Measurements from ENCODE around the gene LCN9. TPM values are rescaled to one million over a fixed set of nuclear protein-coding genes. Genes with fewer than 3 reads are reported as not detected.

Gene LCN9
- polyA plus RNA-seq, 2 donors = not detected

DNA sequence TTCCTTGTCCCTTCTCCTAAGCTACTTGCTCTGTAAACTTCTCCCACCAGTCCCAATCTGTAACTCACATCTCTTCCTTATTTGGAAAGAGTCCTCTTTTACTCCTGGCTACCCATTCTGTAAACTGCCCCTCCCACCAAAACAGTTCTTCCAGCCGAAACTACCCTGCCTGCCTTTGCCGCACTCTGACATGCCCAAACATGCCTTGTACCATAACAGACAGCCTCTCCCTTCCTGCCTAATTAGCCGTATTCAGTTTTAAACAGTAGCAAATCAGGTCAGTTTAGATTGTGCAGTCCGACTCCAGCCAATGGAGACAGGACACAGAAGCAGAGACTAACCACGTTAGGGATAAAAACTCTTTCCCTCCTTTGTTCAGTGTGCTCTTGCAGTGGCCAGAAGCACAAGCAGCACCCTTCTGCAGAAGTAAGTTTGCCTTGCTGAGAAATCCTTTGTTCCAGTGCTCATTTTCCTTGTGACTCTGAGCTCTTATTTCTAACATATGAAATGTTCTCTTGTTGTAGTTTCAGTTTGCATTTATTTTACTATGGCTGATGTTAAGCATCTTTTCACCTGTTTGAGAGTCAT lies 18.4 kb upstream of the LCN9 start:
- 72% methylated on average over 5 of the region's 5 CpGs for WGBS, 2 donors
- H3K27me3 ChIP-seq (ENCODE audit: control insufficient read depth in 1 of 2, insufficient read depth in 2 of 2, low read length in 2 of 2) = no peaks in the 10 kb centered on the region
- no peak overlapping the region for H3K4me3 ChIP-seq (ENCODE audit: low read depth in 1 of 2, low read length in 2 of 2)
- peaks cover 10 to 13% of the 10 kb centered on the region in 2 donors for H3K9me3 ChIP-seq (ENCODE audit: control insufficient read depth in 2 of 2, insufficient read depth in 1 of 2, low read depth in 1 of 2, low read length in 1 of 2)
- H3K4me1 ChIP-seq (ENCODE audit: control insufficient read depth in 2 of 2, insufficient read depth in 2 of 2, low read length in 1 of 2) = no peaks in the 10 kb centered on the region
- H3K27ac ChIP-seq (ENCODE audit: low read depth in 2 of 2, low read length in 1 of 2) = no peak overlapping the region
- no peaks in the 10 kb centered on the region for H3K36me3 ChIP-seq (ENCODE audit: control insufficient read depth in 2 of 2, insufficient read depth in 2 of 2, low read length in 1 of 2)

DNA sequence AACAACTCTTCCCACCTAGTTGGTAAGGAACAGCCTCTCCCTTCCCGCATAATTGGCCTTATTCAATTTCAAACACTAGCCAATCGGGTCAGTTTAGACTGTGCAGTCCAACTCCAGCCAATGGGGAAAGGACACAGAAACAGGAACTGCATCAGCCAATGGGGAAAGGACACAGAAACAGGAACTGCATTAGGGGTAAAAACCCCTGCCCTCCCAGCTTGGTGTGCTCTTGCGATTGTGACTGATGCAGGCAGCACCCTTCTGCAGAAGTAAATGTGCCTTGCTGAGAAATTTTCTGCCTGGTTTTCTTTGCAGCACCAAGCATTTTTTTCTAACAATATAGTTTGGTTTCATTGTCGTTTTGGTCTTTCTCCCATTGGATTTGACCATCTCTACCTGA lies 15.2 kb upstream of the LCN9 start:
- no peaks in the 10 kb centered on the region for H3K36me3 ChIP-seq (ENCODE audit: control insufficient read depth in 2 of 2, insufficient read depth in 2 of 2, low read length in 1 of 2)
- H3K9me3 ChIP-seq (ENCODE audit: control insufficient read depth in 2 of 2, insufficient read depth in 1 of 2, low read depth in 1 of 2, low read length in 1 of 2) = peaks cover 10 to 18% of the 10 kb centered on the region in 2 donors
- no peak overlapping the region for H3K4me3 ChIP-seq (ENCODE audit: low read depth in 1 of 2, low read length in 2 of 2)
- H3K27me3 ChIP-seq (ENCODE audit: control insufficient read depth in 1 of 2, insufficient read depth in 2 of 2, low read length in 2 of 2) = no peaks in the 10 kb centered on the region
- WGBS, 2 donors = 81 to 86% methylated on average over 4 of the region's 4 CpGs
- no peak overlapping the region for H3K27ac ChIP-seq (ENCODE audit: low read depth in 2 of 2, low read length in 1 of 2)
- H3K4me1 ChIP-seq (ENCODE audit: control insufficient read depth in 2 of 2, insufficient read depth in 2 of 2, low read length in 1 of 2) = peaks cover 0 to 3% of the 10 kb centered on the region in 2 donors

DNA sequence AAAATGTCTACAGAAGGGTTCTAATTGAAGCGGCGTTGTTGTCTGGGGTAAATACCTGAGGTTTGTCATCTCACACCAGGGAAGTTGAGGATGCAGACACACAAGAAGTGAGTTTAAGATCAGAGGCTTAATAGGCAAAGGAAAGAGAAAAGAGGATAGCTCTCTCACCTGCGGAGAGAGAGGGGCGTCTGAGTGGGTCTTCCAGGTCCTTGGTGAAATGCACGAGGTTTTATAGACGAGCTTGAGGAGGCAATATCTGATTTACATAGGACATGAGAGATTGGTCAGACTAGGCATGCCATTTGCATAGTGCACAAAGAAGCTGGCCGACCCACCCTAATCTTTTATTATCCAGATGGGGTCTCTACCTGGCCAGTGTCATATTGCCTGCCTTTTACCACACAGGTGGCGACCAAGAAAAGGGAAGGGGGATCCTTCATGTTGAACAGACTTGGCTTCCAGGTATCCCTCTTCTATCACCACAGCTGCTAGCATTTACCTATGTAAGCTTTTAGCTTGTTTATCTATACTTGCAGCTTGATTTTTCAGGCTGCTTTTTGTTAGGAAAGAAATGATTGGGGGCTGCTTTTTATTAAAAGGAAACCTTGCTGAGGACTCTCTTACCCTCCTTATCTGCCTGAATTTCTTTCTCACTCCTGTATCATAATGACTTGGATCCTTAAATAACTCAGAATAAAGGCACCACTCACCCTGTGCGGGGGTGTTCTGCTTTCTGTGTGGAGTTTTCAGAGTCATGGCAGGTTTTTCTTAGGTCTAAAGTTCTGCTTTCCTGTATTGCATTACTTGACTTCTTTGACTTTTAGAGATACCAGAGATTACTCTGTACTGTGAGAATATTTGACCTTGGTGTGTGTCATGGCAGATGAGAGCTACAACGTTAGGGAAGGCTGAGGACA lies 14.4 kb upstream of the LCN9 start:
- no peak overlapping the region for H3K4me3 ChIP-seq (ENCODE audit: low read depth in 1 of 2, low read length in 2 of 2)
- no peaks in the 10 kb centered on the region for H3K36me3 ChIP-seq (ENCODE audit: control insufficient read depth in 2 of 2, insufficient read depth in 2 of 2, low read length in 1 of 2)
- peaks cover 0 to 3% of the 10 kb centered on the region in 2 donors for H3K4me1 ChIP-seq (ENCODE audit: control insufficient read depth in 2 of 2, insufficient read depth in 2 of 2, low read length in 1 of 2)
- no peaks in the 10 kb centered on the region for H3K27me3 ChIP-seq (ENCODE audit: control insufficient read depth in 1 of 2, insufficient read depth in 2 of 2, low read length in 2 of 2)
- WGBS, 2 donors = 79% methylated on average over 10 of the region's 10 CpGs
- no peak overlapping the region for H3K27ac ChIP-seq (ENCODE audit: low read depth in 2 of 2, low read length in 1 of 2)
- H3K9me3 ChIP-seq (ENCODE audit: control insufficient read depth in 2 of 2, insufficient read depth in 1 of 2, low read depth in 1 of 2, low read length in 1 of 2) = peaks cover 10 to 18% of the 10 kb centered on the region in 2 donors

DNA sequence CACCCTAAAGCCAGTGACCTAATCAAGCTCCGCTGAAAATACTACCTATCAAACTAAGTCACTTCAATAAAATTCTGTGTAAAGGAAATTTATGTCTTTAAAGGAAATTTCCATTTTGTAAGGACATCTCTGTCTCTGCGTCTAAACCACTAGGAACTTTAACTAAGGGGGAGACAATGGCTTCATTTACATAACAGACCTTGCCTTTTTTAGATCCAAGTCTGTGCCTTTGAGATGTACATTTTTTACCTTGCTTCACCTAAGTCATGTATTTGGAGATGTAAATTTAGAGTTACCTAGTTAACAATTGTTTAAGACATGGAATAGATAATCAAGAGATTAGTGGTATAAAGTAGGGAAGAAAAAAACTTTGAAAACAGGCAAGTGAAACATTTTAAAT lies 13.6 kb upstream of the LCN9 start:
- no peak overlapping the region for H3K27ac ChIP-seq (ENCODE audit: low read depth in 2 of 2, low read length in 1 of 2)
- no peaks in the 10 kb centered on the region for H3K27me3 ChIP-seq (ENCODE audit: control insufficient read depth in 1 of 2, insufficient read depth in 2 of 2, low read length in 2 of 2)
- no peak overlapping the region for H3K4me3 ChIP-seq (ENCODE audit: low read depth in 1 of 2, low read length in 2 of 2)
- WGBS, 2 donors = 70 to 85% methylated on average over 2 of the region's 2 CpGs
- peaks cover 10 to 15% of the 10 kb centered on the region in 2 donors for H3K9me3 ChIP-seq (ENCODE audit: control insufficient read depth in 2 of 2, insufficient read depth in 1 of 2, low read depth in 1 of 2, low read length in 1 of 2)
- H3K36me3 ChIP-seq (ENCODE audit: control insufficient read depth in 2 of 2, insufficient read depth in 2 of 2, low read length in 1 of 2) = no peaks in the 10 kb centered on the region
- H3K4me1 ChIP-seq (ENCODE audit: control insufficient read depth in 2 of 2, insufficient read depth in 2 of 2, low read length in 1 of 2) = peaks cover 0 to 3% of the 10 kb centered on the region in 2 donors

DNA sequence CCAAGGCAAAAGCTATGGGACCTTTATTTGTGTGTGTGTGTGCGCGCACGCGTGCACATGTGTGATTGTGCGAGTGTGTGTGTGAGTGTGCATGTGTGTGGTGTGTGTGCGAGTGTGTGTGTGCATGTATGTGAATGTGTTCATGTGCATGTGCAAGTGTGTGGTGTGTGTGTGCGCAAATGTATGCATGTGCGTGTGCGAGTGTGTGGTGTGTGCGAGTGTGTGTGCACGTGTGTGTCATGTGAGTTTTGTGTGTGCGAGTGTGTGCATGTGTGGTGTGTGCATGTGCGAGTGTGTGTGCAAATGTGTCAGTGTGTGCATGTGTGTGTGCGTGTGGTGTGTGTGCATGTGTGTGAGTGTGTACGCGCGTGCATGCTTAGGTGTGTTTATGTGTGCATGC lies 12.7 kb upstream of the LCN9 start:
- WGBS, 2 donors = 93 to 94% methylated on average over 17 of the region's 17 CpGs
- Histone ChIP-seq H3K27ac (ENCODE audit: low read depth in 2 of 2, low read length in 1 of 2) (no peak overlapping the region), H3K4me1 (ENCODE audit: control insufficient read depth in 2 of 2, insufficient read depth in 2 of 2, low read length in 1 of 2) (peaks cover 0 to 3% of the 10 kb centered on the region in 2 donors), H3K36me3 (ENCODE audit: control insufficient read depth in 2 of 2, insufficient read depth in 2 of 2, low read length in 1 of 2) (no peaks in the 10 kb centered on the region), H3K4me3 (ENCODE audit: low read depth in 1 of 2, low read length in 2 of 2) (no peak overlapping the region), H3K9me3 (ENCODE audit: control insufficient read depth in 2 of 2, insufficient read depth in 1 of 2, low read depth in 1 of 2, low read length in 1 of 2) (peaks cover 10% of the 10 kb centered on the region in 2 donors), H3K27me3 (ENCODE audit: control insufficient read depth in 1 of 2, insufficient read depth in 2 of 2, low read length in 2 of 2) (peaks cover 0 to 4% of the 10 kb centered on the region in 2 donors)

DNA sequence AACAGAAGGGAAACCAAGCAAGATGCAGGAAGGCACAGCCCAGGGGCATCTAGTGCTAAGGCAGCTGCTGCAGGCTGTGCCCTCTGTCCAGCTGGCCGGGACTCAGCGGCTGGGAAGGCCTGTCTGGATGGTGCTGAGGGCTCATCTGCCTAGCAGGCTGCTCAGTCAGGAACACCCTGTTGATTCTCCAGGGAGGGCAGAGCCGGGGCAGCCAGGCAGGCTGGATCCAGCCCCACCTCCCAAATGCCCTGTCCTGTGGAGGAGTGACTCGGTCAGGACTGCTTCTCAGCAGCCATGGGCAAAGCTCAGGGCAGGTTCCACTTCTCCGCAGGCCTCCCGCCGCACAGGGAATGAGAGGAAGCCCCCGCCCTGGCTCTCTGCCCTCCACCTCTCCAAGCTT lies 7.8 kb upstream of the LCN9 start:
- peaks cover 0 to 3% of the 10 kb centered on the region in 2 donors for H3K4me1 ChIP-seq (ENCODE audit: control insufficient read depth in 2 of 2, insufficient read depth in 2 of 2, low read length in 1 of 2)
- WGBS, 2 donors = 69 to 80% methylated on average over 8 of the region's 8 CpGs
- H3K9me3 ChIP-seq (ENCODE audit: control insufficient read depth in 2 of 2, insufficient read depth in 1 of 2, low read depth in 1 of 2, low read length in 1 of 2) = peaks cover 0 to 3% of the 10 kb centered on the region in 2 donors
- no peak overlapping the region for H3K4me3 ChIP-seq (ENCODE audit: low read depth in 1 of 2, low read length in 2 of 2)
- no peaks in the 10 kb centered on the region for H3K36me3 ChIP-seq (ENCODE audit: control insufficient read depth in 2 of 2, insufficient read depth in 2 of 2, low read length in 1 of 2)
- no peak overlapping the region for H3K27ac ChIP-seq (ENCODE audit: low read depth in 2 of 2, low read length in 1 of 2)
- peaks cover 0 to 4% of the 10 kb centered on the region in 2 donors for H3K27me3 ChIP-seq (ENCODE audit: control insufficient read depth in 1 of 2, insufficient read depth in 2 of 2, low read length in 2 of 2)

DNA sequence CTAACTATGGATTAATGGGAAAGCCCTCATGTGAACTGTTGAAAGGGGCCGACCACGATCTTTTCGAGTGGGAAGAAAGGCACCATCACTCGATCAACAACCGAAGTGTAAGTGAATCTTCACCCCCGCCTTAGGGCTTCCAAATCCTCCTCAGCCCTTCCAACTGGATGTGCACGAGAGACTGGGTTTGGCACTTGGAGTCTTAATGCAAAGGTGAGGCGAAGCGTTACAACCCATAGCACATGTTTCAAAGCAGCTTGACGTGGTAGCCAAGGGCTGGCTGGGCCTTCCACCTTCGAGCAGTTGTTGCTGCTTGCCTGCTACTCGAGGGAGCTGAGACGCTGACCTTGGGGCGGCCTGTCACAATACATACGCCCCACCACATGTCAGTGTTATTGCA lies 5.7 kb upstream of the LCN9 start:
- WGBS, 2 donors = 85 to 86% methylated on average over 15 of the region's 15 CpGs

DNA sequence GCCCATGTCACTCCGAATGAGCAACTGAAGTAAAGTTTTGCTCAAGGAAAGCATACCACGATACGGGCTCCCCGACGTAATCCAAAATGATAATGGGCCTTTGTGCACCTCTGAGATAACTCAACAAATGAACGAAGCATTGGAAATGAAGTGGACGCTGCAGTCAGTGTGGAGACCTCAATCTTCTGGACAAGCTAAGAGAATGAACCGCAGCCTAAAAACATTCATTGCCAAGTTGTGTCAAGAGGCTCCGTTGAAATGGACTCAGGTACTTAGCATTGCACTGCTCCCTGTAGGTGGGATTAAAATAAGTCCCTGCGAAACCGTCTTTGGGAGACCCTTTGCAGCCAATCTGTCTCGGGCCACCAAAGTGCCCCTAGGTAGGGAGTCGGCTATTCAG lies 3.9 kb upstream of the LCN9 start:
- H3K4me3 ChIP-seq (ENCODE audit: low read depth in 1 of 2, low read length in 2 of 2) = no peak overlapping the region
- no peaks in the 10 kb centered on the region for H3K36me3 ChIP-seq (ENCODE audit: control insufficient read depth in 2 of 2, insufficient read depth in 2 of 2, low read length in 1 of 2)
- peaks cover 0 to 4% of the 10 kb centered on the region in 2 donors for H3K27me3 ChIP-seq (ENCODE audit: control insufficient read depth in 1 of 2, insufficient read depth in 2 of 2, low read length in 2 of 2)
- no peaks in the 10 kb centered on the region for H3K9me3 ChIP-seq (ENCODE audit: control insufficient read depth in 2 of 2, insufficient read depth in 1 of 2, low read depth in 1 of 2, low read length in 1 of 2)
- WGBS, 2 donors = 89 to 90% methylated on average over 13 of the region's 13 CpGs
- H3K4me1 ChIP-seq (ENCODE audit: control insufficient read depth in 2 of 2, insufficient read depth in 2 of 2, low read length in 1 of 2) = no peaks in the 10 kb centered on the region
- H3K27ac ChIP-seq (ENCODE audit: low read depth in 2 of 2, low read length in 1 of 2) = no peak overlapping the region

More for the DNA sequence above, 5.7 kb upstream of the LCN9 start:
- Histone ChIP-seq H3K27ac (ENCODE audit: low read depth in 2 of 2, low read length in 1 of 2) (no peak overlapping the region), H3K4me3 (ENCODE audit: low read depth in 1 of 2, low read length in 2 of 2) (no peak overlapping the region), H3K9me3 (ENCODE audit: control insufficient read depth in 2 of 2, insufficient read depth in 1 of 2, low read depth in 1 of 2, low read length in 1 of 2) (no peaks in the 10 kb centered on the region), H3K36me3 (ENCODE audit: control insufficient read depth in 2 of 2, insufficient read depth in 2 of 2, low read length in 1 of 2) (no peaks in the 10 kb centered on the region), H3K27me3 (ENCODE audit: control insufficient read depth in 1 of 2, insufficient read depth in 2 of 2, low read length in 2 of 2) (peaks cover 0 to 4% of the 10 kb centered on the region in 2 donors), H3K4me1 (ENCODE audit: control insufficient read depth in 2 of 2, insufficient read depth in 2 of 2, low read length in 1 of 2) (no peaks in the 10 kb centered on the region)

DNA sequence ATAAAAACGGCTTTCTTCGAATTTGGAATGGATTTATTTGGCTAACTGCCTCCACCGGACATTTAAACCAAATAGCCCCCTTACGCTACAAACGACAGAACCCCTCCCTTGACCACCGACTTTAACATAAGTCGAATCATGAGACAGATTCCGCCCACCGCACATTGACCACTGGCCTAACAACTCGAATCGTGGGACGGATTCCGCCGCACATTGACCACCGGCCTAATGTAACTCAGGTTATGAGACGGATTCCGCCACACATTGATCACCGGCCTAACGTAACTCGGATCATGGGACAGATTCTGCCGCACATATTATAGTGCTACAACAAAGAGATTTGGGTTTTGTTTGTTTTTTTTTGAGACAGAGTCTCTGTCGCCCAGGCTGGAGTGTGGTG lies 2.7 kb upstream of the LCN9 start:
- Histone ChIP-seq H3K4me3 (ENCODE audit: low read depth in 1 of 2, low read length in 2 of 2) (no peak overlapping the region), H3K4me1 (ENCODE audit: control insufficient read depth in 2 of 2, insufficient read depth in 2 of 2, low read length in 1 of 2) (no peaks in the 10 kb centered on the region), H3K27ac (ENCODE audit: low read depth in 2 of 2, low read length in 1 of 2) (no peak overlapping the region), H3K27me3 (ENCODE audit: control insufficient read depth in 1 of 2, insufficient read depth in 2 of 2, low read length in 2 of 2) (no peaks in the 10 kb centered on the region), H3K9me3 (ENCODE audit: control insufficient read depth in 2 of 2, insufficient read depth in 1 of 2, low read depth in 1 of 2, low read length in 1 of 2) (no peaks in the 10 kb centered on the region), H3K36me3 (ENCODE audit: control insufficient read depth in 2 of 2, insufficient read depth in 2 of 2, low read length in 1 of 2) (no peaks in the 10 kb centered on the region)
- WGBS, 2 donors = 90 to 92% methylated on average over 22 of the region's 22 CpGs

Data from esophagus (tissue), 2 donors.